BE2C (cell line): ENCODE data around the gene ME3.
"Not testable (repeated sequence)": the region's sequence is repeated elsewhere in the genome, so short reads cannot be mapped to it uniquely, and the experiment has no call there.

Experiments used
- DNase-seq: peaks from one replicate; pipeline ENCODE4 v3.0.0-alpha.2; 2020
- H3K27me3 ChIP-seq: fragments of 250-450 bp; sonication (Bioruptor Pico); 2 replicates; pipeline ENCODE4 v1.5.1; 2020; ENCODE audit warnings: mild to moderate bottlenecking
- H3K36me3 ChIP-seq: fragments of 250-450 bp; sonication (Bioruptor Pico); 2 replicates; pipeline ENCODE4 v1.5.1; 2020; ENCODE audit warnings: mild to moderate bottlenecking
- H3K4me1 ChIP-seq: fragments of 250-450 bp; sonication (Bioruptor Pico); 2 replicates; pipeline ENCODE4 v1.5.1; 2020
- H3K4me3 ChIP-seq: 2 replicates; pipeline ENCODE4 v1.5.1; 2011; ENCODE audit warnings: low read depth, low read length
- H3K9me3 ChIP-seq: fragments of 250-450 bp; sonication (Bioruptor Pico); 2 replicates; pipeline ENCODE4 v1.5.1; 2020
- CTCF ChIP-seq: IDR thresholded peaks from 2 replicates; pipeline ENCODE4 v1.5.1; 2012; ENCODE audit warnings: mild to moderate bottlenecking, low read depth, low read length

Gene ME3

GRCh38 chr11:86538223-86538548 is 134.2 kb downstream of the ME3 start:
- no peak for TF ChIP-seq CTCF
- no peaks in the 10 kb centered on the region for H3K36me3 ChIP-seq
- no peaks in the 10 kb centered on the region for H3K27me3 ChIP-seq
- H3K9me3 ChIP-seq, result no peaks in the 10 kb centered on the region
- H3K4me1 ChIP-seq, result no peaks in the 10 kb centered on the region
- H3K4me3 ChIP-seq, result no peak overlapping the region
- no peak for DNase-seq

GRCh38 chr11:86537541-86538222 is 134.7 kb downstream of the ME3 start:
- no peak for DNase-seq
- Histone ChIP-seq H3K4me3 (no peak overlapping the region), H3K9me3 (no peaks in the 10 kb centered on the region), H3K4me1 (no peaks in the 10 kb centered on the region), H3K36me3 (no peaks in the 10 kb centered on the region), H3K27me3 (no peaks in the 10 kb centered on the region)
- 0 out of 2 replicates have a peak, but pooled peaks have one; percentile 10 for TF ChIP-seq CTCF

- no peaks in the 10 kb centered on the region for H3K27me3 ChIP-seq
- H3K36me3 ChIP-seq, result no peaks in the 10 kb centered on the region
- no peak overlapping the region for H3K4me3 ChIP-seq
- no peak for DNase-seq
- H3K4me1 ChIP-seq, result no peaks in the 10 kb centered on the region
- no peaks in the 10 kb centered on the region for H3K9me3 ChIP-seq
- TF ChIP-seq CTCF, result no peak
Measured at GRCh38 chr11:86535773-86536172, 136.6 kb downstream of the ME3 start.

GRCh38 chr11:86524620-86525352 is 147.6 kb downstream of the ME3 start:
- no peaks in the 10 kb centered on the region for H3K9me3 ChIP-seq
- no peak for DNase-seq
- H3K4me1 ChIP-seq, result no peaks in the 10 kb centered on the region
- no peak overlapping the region for H3K4me3 ChIP-seq
- no peak for TF ChIP-seq CTCF
- no peaks in the 10 kb centered on the region for H3K36me3 ChIP-seq
- no peaks in the 10 kb centered on the region for H3K27me3 ChIP-seq

GRCh38 chr11:86523738-86524619 is 148.4 kb downstream of the ME3 start:
- Histone ChIP-seq H3K4me1 (no peaks in the 10 kb centered on the region), H3K9me3 (no peaks in the 10 kb centered on the region), H3K27me3 (no peaks in the 10 kb centered on the region), H3K36me3 (no peaks in the 10 kb centered on the region), H3K4me3 (no peak overlapping the region)
- DNase-seq, result no peak
- no peak for TF ChIP-seq CTCF

- not testable (repeated sequence) for H3K27me3 ChIP-seq, DNase-seq, H3K9me3 ChIP-seq, H3K4me3 ChIP-seq, H3K4me1 ChIP-seq, H3K36me3 ChIP-seq
Measured at GRCh38 chr11:86522512-86522911, 149.9 kb downstream of the ME3 start.
